HG03175 (cell line): ENCODE measurements around the gene PVR.
"Not testable (repeated sequence)": the region's sequence is repeated elsewhere in the genome, so short reads cannot be mapped to it uniquely, and the experiment has no call there.

Source experiments
- ATAC-seq: cut with Tn5 transposase; IDR thresholded peaks from one replicate; pipeline ENCODE4 v1.9.1; 2021; ENCODE audit warnings: mild to moderate bottlenecking, moderate library complexity; ENCODE audit not compliant: unreplicated experiment

PVR gene, protein sequence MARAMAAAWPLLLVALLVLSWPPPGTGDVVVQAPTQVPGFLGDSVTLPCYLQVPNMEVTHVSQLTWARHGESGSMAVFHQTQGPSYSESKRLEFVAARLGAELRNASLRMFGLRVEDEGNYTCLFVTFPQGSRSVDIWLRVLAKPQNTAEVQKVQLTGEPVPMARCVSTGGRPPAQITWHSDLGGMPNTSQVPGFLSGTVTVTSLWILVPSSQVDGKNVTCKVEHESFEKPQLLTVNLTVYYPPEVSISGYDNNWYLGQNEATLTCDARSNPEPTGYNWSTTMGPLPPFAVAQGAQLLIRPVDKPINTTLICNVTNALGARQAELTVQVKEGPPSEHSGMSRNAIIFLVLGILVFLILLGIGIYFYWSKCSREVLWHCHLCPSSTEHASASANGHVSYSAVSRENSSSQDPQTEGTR

DNA sequence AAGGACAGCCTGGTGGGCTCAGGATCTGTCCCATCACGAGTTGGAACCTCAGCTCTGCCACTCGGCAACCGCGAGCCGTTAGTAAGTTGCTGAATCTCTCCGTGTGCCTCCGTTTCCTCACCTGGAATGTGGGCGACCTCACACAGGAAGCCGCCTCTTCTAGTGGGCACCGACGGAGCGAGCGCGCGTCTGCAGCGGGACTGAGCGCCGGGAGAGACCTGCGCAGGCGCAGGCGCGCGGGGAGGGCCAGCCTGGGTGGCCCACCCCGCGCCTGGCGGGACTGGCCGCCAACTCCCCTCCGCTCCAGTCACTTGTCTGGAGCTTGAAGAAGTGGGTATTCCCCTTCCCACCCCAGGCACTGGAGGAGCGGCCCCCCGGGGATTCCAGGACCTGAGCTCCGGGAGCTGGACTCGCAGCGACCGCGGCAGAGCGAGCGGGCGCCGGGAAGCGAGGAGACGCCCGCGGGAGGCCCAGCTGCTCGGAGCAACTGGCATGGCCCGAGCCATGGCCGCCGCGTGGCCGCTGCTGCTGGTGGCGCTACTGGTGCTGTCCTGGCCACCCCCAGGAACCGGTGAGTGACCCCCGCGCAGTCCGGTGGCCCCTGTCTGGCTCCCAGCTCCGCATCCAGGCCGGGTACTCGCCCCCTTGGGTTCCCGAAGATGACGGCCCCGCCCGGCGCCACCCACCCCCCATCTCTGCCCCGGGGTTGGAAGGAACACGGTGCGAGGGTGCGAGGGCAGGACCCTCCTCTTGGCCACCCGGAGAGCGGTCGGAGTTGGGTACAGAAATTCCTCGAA lies at the start of gene PVR:
TSS of gene PVR (plus strand) at position 306 of the 797 bp plus-strand sequence. CDS start at position 493, 187 bp downstream.
- ATAC-seq, result no peak

DNA sequence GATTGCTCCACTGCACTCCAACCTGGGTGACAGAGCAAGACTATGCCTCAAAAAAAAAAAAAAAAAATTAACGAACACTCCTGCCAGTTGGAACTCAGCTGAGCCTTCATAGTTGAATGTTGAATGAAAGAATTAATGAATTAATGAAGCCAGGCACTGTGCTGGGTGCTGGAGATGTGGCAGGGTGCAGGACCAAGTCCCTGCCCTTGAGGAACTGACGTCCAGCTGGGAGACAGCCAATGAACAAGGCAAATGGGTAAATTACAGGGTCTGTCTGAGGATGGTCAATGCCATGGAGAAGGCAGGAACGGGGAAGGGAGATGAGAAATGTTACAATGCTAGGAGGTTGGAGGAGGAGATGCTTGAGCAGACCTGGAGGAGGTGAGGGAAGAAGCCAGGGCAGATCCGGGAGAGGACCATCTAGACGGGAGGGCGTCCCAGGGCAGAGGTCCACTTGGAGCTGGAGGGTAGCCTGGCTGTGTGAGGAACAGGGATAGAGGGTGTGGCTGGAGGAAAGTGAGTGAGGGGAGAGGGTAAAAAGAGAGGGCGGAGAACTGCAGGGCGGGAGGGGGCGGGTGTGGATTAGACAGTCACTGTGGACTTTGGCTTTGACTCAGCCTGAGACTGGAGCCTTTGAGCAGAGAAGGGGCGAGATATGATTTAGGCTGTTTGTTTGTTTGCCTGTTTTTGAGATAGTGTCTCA lies 47.1 kb upstream of the PVR start:
- no peak for ATAC-seq

DNA sequence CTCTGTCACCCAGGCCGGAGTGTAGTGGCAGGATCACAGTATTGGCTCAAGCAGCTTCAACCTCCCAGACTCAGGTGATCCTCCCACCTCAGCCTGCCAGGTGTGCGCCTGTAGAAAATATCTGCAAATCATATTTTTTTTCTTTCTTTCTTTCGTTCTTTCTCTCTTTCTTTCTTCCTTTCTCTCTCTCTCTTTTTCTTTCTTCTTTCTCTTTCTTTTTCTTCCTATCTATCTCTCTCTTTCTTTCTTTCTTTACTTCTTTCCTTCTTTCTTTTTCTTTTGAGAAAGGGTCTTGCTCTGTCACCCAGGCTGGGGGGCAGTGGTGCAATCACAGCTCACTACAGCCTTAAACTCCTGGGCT lies 46.6 kb upstream of the PVR start:
- no peak for ATAC-seq

DNA sequence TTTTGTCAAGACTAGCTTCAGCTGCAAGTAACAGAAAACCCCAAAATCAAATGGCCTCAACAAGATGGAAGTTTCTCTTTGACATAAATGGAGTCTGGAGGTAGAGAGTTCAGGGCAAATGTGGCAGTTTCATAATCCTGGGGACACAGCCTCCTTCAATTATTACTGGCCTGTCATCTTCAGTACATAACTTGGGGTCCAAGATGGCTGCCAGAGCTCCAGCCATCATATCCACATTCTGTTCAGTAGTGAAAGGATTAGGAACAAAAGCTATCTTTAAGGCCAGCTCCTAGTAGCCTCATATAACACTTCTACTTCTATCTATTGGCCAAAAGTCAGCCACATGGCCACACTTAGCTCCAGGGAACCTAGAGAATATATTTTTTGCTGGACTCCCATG lies 45.4 kb upstream of the PVR start:
- ATAC-seq, result no peak

DNA sequence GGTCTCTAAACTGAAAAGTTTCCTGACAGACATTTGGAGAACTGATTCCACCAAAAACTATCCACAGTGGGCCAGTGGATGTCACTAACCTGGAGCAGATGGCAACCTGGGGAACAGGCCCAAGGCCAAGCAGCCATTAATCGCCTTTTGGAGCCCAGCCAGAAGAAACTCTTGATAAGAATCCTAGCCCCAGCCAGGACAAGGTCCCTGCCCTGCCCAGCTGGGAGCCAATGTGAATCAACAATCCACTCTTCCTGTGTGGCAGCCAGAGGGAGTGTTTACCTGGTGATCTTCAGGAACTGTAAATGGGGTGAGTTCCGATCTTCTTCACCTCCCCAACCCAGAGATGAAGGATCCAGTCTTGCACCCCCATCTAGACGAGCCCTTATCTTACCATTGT lies 44.8 kb upstream of the PVR start:
- no peak for ATAC-seq

DNA sequence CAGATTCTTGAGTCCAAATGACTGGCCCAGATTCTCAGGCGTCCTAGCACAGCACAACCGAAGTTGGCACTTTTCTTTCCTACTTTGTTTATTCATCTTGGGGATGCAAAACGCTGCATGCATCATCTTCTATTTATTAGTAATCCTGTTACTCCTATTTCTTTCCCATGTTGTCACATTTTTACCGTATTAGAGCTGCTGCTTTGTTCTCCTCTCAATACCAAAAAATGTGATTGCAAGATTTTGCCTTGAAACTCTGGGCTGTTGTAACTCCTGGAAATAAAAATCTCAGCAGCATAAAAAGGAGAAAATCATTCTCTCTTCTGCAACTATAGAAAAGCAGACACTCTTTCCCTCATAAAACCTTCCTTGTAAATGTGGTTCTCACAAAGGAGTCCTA lies 43.2 kb upstream of the PVR start:
- ATAC-seq, result no peak

DNA sequence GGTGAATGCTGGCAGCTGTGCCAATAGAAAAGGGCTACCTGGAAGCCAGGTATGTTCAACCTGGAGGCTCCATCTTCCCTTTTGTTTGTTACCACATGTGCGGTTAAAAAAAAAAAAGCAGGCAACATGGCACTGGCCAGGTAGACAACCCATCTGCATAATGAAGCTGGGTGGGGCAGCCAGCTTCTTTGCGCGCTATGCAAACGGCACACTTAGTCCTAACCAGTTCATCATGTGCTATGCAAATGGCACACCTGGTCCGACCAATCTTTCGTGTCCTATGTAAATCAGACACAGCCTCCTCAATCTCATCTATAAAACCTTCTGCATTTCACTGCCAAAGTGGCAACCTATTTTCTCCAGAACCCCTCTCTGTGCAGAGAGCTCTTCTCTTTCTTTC lies 41.6 kb upstream of the PVR start:
- ATAC-seq, result no peak

DNA sequence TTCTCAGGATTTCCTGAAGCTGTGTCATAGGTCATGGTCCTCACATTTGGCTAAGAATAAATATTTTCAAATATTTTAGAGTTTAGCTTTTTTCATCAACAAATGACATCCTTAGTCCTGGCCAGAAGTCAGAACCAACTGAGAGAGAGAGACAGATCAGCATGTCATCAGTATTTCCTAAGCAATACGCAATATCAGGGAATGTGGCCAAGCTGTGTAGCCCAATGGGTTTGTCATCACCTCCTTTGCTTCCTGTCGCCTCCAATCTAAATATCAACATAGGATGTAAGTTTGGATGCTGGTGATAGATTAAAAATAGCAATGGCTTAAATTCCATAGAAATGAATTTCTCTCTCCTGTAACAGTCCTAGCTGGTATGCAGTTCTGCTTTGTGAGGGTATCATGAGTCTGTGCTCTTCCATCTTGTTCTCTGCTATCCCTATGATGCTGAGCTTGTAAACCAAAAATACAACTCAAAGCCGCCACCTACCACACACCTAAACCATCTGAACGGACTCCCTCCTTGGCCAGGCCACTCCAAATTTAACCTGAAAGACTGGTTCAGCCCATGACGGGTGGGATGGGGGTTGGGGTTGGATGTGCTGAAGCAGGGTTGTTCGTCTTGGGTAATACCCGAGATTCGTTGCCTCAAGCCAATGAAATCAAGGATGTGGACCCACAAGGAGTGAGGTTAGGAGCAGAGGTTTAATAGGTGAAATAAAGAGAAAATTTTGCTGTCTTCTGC lies 40.3 kb upstream of the PVR start:
- ATAC-seq, result no peak

DNA sequence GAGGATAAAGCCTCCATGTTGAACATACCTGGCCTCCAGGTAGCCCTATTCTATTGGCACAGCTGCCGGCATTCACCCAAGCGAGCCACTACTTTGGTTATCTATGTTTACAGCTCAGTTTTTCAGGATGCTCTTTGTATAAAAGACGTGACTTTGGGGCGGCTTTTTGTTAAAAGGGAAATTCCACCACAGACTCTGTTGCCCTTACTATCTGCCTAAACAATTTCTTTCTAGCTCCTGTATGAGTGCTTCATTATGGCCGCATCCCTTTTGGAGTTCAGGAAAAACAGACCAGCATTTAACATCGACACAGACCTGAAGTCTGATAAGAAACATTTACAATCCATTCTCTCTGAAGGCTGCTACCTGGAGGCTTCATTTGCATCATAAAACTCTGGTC lies 39.5 kb upstream of the PVR start:
- no peak for ATAC-seq

DNA sequence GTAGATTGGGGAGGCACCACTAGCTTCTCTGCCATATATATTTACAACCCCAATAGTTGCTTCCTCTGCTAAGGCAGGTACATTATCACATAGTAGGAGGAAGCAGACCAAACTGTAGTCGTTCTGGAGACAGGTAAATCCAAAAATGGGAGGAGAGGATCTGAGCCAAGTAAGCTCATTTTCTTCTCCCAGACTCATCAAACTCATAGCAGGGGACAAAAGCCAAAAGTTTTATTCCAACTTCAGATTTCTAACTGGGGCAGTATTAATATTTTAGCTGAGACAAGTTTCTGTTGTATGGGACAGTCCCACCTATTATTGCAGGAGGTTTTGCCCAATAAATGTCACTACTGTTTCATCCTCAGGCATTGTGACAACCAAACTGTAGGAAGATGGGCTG lies 38.2 kb upstream of the PVR start:
- ATAC-seq, result no peak

DNA sequence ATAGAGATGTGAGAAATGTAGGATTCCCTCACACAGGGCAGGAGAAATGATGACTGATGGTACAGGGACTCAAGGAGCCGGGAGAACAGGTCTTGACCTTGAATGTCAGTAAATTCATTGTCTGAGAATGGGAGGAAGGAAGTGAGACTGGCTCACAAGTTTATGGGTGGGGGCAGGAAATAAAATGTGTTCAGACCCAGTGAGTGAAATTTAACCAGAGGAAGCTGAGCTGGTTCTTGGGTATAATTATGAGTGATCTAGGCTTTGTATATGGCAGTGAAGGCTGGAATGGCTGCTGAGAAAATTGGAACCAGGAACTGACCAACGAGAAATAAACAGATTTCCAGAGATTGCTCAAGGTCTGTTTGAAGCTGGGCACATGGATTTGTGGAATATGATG lies 36.7 kb upstream of the PVR start:
- no peak for ATAC-seq

DNA sequence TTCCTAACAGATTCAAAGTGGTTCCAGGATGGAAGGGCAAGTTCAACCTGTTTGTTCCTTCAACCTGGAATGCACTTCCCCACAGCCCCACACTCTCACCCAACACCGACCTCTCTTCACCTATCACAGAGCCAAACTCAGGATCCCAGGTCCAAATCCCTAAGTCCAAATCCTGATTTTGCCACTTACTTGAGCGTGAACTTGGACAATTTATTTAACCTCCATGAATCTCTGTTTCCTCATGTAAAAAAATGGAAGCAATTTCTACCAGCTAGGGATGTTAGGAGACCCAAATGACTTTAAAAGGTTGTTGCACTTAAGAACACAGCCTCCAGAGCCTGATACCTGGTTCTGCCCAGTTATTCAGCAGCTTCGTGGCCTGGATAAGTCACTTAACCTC lies 35.8 kb upstream of the PVR start:
- no peak for ATAC-seq

DNA sequence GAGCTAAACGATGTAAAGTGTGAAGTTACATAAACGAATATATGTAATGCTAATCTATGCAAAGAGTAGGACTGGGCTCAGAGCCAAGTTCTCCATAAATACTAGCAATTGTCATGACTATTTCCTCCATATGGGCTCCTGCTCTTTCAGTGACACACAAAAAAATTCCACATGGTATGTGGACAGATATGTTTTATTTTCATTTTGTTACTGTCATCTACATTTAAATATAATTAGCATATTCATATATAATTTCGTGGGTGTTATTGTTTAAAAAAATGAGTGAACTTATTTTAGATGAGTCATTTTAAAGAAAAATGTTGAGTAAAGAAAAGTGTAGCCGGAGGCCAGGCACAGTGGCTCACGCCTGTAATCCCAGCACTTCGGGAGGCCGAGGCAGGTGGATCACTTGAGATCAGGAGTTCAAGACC lies 35.3 kb upstream of the PVR start:
- no peak for ATAC-seq

DNA sequence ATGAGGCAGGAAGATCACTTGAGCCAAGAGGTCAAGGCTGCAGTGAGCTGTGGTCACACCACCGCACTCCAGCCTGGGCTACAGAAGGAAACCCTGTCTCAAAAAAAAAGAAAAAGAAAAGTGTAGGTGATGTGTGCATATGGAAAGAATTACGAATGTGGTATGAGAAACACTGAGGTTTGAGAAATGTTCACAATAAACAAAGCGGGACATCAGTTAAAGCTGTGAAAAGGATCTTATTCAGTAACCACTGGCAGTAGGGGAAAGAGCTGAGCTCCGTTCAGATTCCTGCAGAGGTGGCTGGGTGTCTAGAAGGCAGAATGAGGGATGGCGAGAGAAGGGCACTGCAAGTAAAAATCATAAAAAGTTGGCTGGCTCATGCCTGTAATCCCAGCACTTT lies 34.5 kb upstream of the PVR start:
- ATAC-seq, result no peak

DNA sequence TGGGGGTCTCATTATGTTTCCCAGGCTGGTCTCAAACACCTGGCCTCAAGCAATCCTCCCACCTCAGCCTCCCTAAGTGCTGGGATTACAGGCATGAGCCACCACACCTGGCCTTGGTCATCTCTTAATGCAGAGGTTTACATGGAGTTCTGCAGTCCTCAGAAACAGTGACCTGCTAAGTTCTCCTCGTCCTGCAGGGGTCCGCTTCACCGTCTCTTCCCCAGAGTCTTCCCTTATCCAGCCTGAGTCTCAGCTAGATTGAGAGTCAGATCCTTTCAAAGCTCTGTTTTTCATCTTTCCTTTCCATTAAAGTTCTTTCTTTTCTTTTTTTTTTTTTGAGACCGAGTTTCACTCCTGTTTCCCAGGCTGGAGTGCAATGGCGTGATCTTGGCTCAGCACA lies 33.2 kb upstream of the PVR start:
- ATAC-seq, result not testable (repeated sequence)

DNA sequence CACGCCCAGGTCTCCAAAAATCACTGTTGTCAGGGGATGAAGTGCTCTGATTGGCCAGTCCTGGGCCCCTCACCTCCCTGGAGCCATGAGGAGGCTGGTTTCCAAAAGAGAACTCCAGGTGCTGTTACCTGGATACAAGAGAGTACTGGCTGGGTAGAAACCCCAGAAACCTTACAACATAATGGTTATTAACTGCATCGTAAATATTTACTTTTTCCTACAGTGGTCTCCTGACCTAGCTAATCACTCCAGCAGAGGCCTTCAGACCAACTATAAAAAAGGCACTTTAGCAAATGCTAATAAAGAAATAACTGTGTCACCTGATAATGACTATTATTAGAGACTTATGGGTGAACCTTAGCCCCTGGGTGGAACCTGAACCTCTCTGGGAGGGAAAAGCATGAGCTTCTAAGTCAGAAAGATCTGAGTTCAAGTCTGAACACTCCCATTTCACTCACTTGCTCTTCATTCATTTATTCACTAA lies 31.9 kb upstream of the PVR start:
- no peak for ATAC-seq

DNA sequence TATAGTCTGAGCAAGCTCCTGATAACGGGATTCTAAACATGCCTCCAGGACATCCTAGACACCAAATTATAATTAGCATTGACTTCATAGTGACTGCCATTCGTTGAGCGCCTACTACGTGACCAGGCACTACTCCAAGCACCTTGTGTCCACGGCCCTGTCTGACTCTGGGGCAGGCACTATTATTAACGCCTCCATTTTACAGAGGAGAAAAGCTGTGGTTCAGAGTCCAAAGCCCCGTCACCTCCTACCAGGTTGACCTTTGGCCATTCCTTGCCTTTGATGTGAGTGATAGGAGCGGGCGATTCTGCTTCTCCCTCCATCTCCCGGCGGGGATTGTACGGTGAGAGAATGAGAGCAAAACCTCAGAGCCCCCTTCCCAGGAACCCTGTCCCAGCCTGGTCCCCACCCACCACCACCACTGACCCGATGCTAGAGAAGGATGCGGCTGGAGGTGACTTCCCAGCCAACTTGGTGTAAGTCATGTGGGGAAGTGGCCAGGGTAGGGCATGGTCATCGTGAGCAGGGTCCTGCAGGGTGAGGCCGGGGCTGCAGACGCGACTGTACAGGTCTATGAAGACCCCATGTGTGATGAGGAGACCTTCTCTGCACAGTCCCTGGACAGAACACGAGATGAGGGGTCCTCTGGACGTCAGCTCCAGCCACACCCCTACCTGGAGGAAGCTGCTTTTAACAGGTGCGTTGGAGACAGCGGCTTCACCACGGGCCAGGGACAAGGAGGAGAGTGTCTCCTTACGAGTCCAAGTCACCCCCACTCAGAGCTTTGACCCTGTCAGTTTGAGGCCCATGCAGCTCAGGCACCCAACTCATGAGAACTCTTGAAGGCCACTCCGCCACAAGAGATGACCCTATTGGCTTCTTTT lies 30.2 kb upstream of the PVR start, which contains the start of gene IGSF23:
TSS of gene IGSF23 (plus strand) at position 269 of the 884 bp plus-strand sequence. CDS start at position 352, 83 bp downstream.
- no peak for ATAC-seq

DNA sequence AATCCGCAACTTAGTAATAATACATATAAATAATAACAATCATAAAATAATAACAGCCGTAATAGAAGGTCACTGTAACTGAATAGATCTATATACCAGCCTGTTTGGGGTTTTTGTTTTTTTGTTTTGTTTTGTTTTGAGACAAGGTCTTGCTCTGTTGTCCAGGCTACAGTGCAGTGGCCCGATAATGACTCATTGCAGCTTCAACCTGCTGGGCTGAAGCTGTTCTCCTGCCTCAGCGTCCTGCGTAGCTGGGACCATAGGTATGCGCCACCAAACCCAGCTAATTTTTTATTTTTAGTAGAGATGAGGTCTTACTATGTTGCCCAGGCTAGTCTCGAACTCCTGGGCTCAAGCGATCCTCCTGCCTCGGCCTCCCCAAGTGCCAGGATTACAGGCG lies 29.4 kb upstream of the PVR start:
- ATAC-seq, result no peak

DNA sequence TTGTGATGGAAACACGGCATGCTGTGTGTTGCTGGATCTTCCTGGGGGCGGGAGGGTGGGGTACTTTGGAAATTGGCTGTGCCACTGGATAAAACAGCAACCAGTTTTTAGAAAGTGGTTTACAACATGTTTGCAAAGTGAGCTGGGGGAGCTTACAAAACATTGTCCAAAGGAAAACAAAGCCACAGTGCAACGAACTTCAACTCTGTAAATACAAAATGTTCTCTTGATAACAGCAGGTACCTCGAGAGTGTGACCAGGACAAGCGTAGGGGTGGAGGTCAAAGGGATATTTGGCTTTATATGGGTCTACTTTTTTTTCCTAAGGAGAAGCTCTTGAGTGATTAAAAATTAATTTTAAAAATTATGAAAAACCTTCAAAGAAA lies 27.9 kb upstream of the PVR start:
- no peak for ATAC-seq
